HEK293 (cell line): ENCODE measurements around the gene PHKG2.

Source experiments
- CTCF ChIA-PET: fragments of 350-600 bp; formaldehyde crosslinking; extraction: SDS; loops from one replicate; lab custom pipeline; 2021; ENCODE audit warnings: antibody characterized with exemption; lab: Yijun Ruan, JAX
- POLR2A ChIA-PET: fragments of 300-600 bp; formaldehyde crosslinking; extraction: SDS; loops from one replicate; lab custom pipeline; 2020; ENCODE audit warnings: antibody characterized with exemption, inconsistent platforms; lab: Yijun Ruan, JAX
- H3K27ac ChIP-seq: fragments of 200-500 bp; sonication (Bioruptor generic); 2 replicates; pipeline ENCODE4 v1.5.1; 2014; ENCODE audit warnings: low read depth, low read length, control low read depth, inconsistent platforms; ENCODE audit errors: extremely low read depth
- H3K36me3 ChIP-seq, 2 experiments: fragments of 200-500 bp in 1 of 2; sonication (Bioruptor generic) in 1 of 2; 1 replicate in 1 of 2; 2 replicates in 1 of 2; pipeline ENCODE4 v1.5.1; 2014 to 2017; ENCODE audit warnings: inconsistent platforms in 2 of 2, low read length in 2 of 2; ENCODE audit not compliant: control insufficient read depth in 2 of 2, insufficient read depth in 1 of 2
- H3K4me1 ChIP-seq: fragments of 200-500 bp; sonication (Bioruptor generic); 2 replicates; pipeline ENCODE4 v1.5.1; 2014; ENCODE audit warnings: mild to moderate bottlenecking, low read length, inconsistent platforms; ENCODE audit not compliant: control insufficient read depth, insufficient read depth
- H3K4me3 ChIP-seq: 2 replicates; pipeline ENCODE4 v1.5.1; 2011; ENCODE audit warnings: low read depth, mild to moderate bottlenecking, control low read depth, low read length, moderate library complexity
- H3K9me3 ChIP-seq: fragments of 200-500 bp; sonication (Bioruptor generic); 2 replicates; pipeline ENCODE4 v1.5.1; 2014; ENCODE audit warnings: low read depth, low read length, inconsistent platforms; ENCODE audit not compliant: control insufficient read depth, insufficient read depth
- ATF2 ChIP-seq: fragments of 450-650 bp; formaldehyde crosslinking; IDR thresholded peaks from 2 replicates; pipeline ENCODE4 v1.5.1; 2016; ENCODE audit warnings: missing biosample characterization, missing genetic modification characterization, low read depth
- HIC1 ChIP-seq: fragments of 450-650 bp; formaldehyde crosslinking; IDR thresholded peaks from 2 replicates; pipeline ENCODE4 v1.5.1; 2016; ENCODE audit warnings: missing biosample characterization, missing genetic modification characterization
- INSM2 ChIP-seq: fragments of 450-650 bp; formaldehyde crosslinking; IDR thresholded peaks from 2 replicates; pipeline ENCODE4 v1.5.1; 2016; ENCODE audit warnings: missing biosample characterization, missing genetic modification characterization
- REST ChIP-seq: fragments of 450-650 bp; formaldehyde crosslinking; IDR thresholded peaks from 2 replicates; pipeline ENCODE4 v1.5.1; 2016; ENCODE audit warnings: missing biosample characterization, missing genetic modification characterization
- SCRT1 ChIP-seq: fragments of 450-650 bp; formaldehyde crosslinking; IDR thresholded peaks from 2 replicates; pipeline ENCODE4 v1.5.1; 2016; ENCODE audit warnings: missing biosample characterization, missing genetic modification characterization, borderline replicate concordance
- SCRT2 ChIP-seq: fragments of 450-650 bp; formaldehyde crosslinking; IDR thresholded peaks from 2 replicates; pipeline ENCODE4 v1.5.1; 2016; ENCODE audit warnings: missing biosample characterization, missing genetic modification characterization
- ZBTB17 ChIP-seq: fragments of 450-650 bp; formaldehyde crosslinking; IDR thresholded peaks from 2 replicates; pipeline ENCODE4 v1.5.1; 2016; ENCODE audit warnings: missing biosample characterization, missing genetic modification characterization
- ZNF138 ChIP-seq: fragments of 450-650 bp; formaldehyde crosslinking; IDR thresholded peaks from 2 replicates; pipeline ENCODE4 v1.5.1; 2016; ENCODE audit warnings: missing biosample characterization, missing genetic modification characterization, borderline replicate concordance
- ZNF16 ChIP-seq: fragments of 450-650 bp; formaldehyde crosslinking; IDR thresholded peaks from 2 replicates; pipeline ENCODE4 v1.5.1; 2016; ENCODE audit warnings: low read depth, missing biosample characterization, missing genetic modification characterization
- ZNF184 ChIP-seq: fragments of 450-650 bp; IDR thresholded peaks from 2 replicates; pipeline ENCODE4 v1.5.1; 2018; ENCODE audit warnings: missing biosample characterization, mild to moderate bottlenecking, missing genetic modification characterization
- ZNF221 ChIP-seq: fragments of 450-650 bp; formaldehyde crosslinking; IDR thresholded peaks from 2 replicates; pipeline ENCODE4 v1.5.1; 2017; ENCODE audit warnings: missing biosample characterization, missing genetic modification characterization, borderline replicate concordance
- ZNF223 ChIP-seq: fragments of 450-650 bp; formaldehyde crosslinking; IDR thresholded peaks from 2 replicates; pipeline ENCODE4 v1.5.1; 2016; ENCODE audit warnings: missing biosample characterization, missing genetic modification characterization
- ZNF426 ChIP-seq: fragments of 450-650 bp; formaldehyde crosslinking; IDR thresholded peaks from 2 replicates; pipeline ENCODE4 v1.5.1; 2017; ENCODE audit warnings: missing biosample characterization, missing genetic modification characterization, mild to moderate bottlenecking, inconsistent platforms, moderate library complexity
- ZNF571 ChIP-seq: fragments of 450-650 bp; formaldehyde crosslinking; IDR thresholded peaks from 2 replicates; pipeline ENCODE4 v1.5.0; 2017; ENCODE audit warnings: missing biosample characterization, missing genetic modification characterization
- ZNF580 ChIP-seq: fragments of 450-650 bp; formaldehyde crosslinking; IDR thresholded peaks from 2 replicates; pipeline ENCODE4 v1.5.1; 2016; ENCODE audit warnings: missing biosample characterization, missing genetic modification characterization
- ZNF600 ChIP-seq: fragments of 450-650 bp; formaldehyde crosslinking; IDR thresholded peaks from 2 replicates; pipeline ENCODE4 v1.5.1; 2016; ENCODE audit warnings: missing biosample characterization, missing genetic modification characterization
- ZNF664 ChIP-seq: fragments of 450-650 bp; formaldehyde crosslinking; IDR thresholded peaks from 2 replicates; pipeline ENCODE4 v1.5.1; 2016; ENCODE audit warnings: missing biosample characterization, missing genetic modification characterization

Gene PHKG2

GRCh38 chr16:30728899-30729672, 19.1 kb upstream of the PHKG2 start:
- ChIA-PET POLR2A (interaction anchor here (0.8 to 1.7 kb wide), 3 partner anchors 9 to 31 kb away, joined by 3 to 6 read pairs (median 5); partner anchors contain the start of genes PHKG2 and SRCAP), CTCF (interaction anchor here (0.6 kb wide), 1 partner anchor 45 kb away, joined by 11 read pairs; no protein-coding TSS in a partner anchor)
- H3K36me3 ChIP-seq = peaks cover 77 to 100% of the 10 kb centered on the region in 2 experiments
- H3K4me1 ChIP-seq = no peaks in the 10 kb centered on the region
- TF ChIP-seq ZNF426 (no peak), SCRT2 (tag by site-specific recombination) (peak; percentile 86), ZNF221 (no peak), SCRT1 (peak; percentile 44; the same call in 1 of the 2 replicates)
- H3K4me3 ChIP-seq = no peak overlapping the region
- H3K9me3 ChIP-seq = no peaks in the 10 kb centered on the region
- no peak overlapping the region for H3K27ac ChIP-seq

- no peaks in the 10 kb centered on the region for H3K9me3 ChIP-seq
- no peak overlapping the region for H3K4me3 ChIP-seq
- no peak overlapping the region for H3K27ac ChIP-seq
- TF ChIP-seq ZNF426 (no peak), ZNF16 (tag by site-specific recombination) (no peak), ZNF664 (no peak), ZNF580 (tag by site-specific recombination) (no peak), ZNF138 (tag by site-specific recombination) (no peak), REST (no peak), ZNF184 (tag by site-specific recombination) (no peak), INSM2 (no peak)
- H3K36me3 ChIP-seq = peaks cover 82 to 99% of the 10 kb centered on the region in 2 experiments
- ChIA-PET CTCF (interaction anchor here (1.2 kb wide), 1 partner anchor 223 kb away, joined by 4 read pairs; no protein-coding TSS in a partner anchor), POLR2A (interaction anchor here (2.4 kb wide), 1 partner anchor 17 kb away, joined by 12 read pairs; the partner anchor contains the start of gene PHKG2)
- H3K4me1 ChIP-seq = no peaks in the 10 kb centered on the region
Observed at GRCh38 chr16:30731411-30731810, 16.8 kb upstream of the PHKG2 start.

- no peaks in the 10 kb centered on the region for H3K9me3 ChIP-seq
- no peak overlapping the region for H3K27ac ChIP-seq
- H3K36me3 ChIP-seq = peaks cover 55 to 94% of the 10 kb centered on the region in 2 experiments; a peak in 2 of 3 replicates
- H3K4me3 ChIP-seq = no peak overlapping the region
- TF ChIP-seq ZNF223 (tag by site-specific recombination) = peak; percentile 93
- peak; percentile 76 for TF ChIP-seq ZNF600
- TF ChIP-seq HIC1 (tag by site-specific recombination) = 0 out of 2 replicates have a peak, but pooled peaks have one; percentile 30
- TF ChIP-seq ZNF571 (tag by site-specific recombination) = no peak
- TF ChIP-seq ZBTB17 (tag by site-specific recombination) = no peak
- no peak for TF ChIP-seq ATF2
- no peaks in the 10 kb centered on the region for H3K4me1 ChIP-seq
- CTCF ChIA-PET = no interaction called here
- POLR2A ChIA-PET = interaction anchor here (3.8 kb wide), 1 partner anchor 11 kb away, joined by 25 read pairs; the partner anchor contains the start of gene PHKG2
Observed at GRCh38 chr16:30736995-30737793, 11.0 kb upstream of the PHKG2 start.
